Raji (cell line): ENCODE measurements around the gene TMCC3.

Experiments
- POLR2A ChIP-seq: IDR thresholded peaks from 2 replicates; pipeline ENCODE4 v1.6.1; 2011; ENCODE audit warnings: low read depth, low read length, control low read depth; ENCODE audit not compliant: insufficient read depth

TMCC3 gene

DNA sequence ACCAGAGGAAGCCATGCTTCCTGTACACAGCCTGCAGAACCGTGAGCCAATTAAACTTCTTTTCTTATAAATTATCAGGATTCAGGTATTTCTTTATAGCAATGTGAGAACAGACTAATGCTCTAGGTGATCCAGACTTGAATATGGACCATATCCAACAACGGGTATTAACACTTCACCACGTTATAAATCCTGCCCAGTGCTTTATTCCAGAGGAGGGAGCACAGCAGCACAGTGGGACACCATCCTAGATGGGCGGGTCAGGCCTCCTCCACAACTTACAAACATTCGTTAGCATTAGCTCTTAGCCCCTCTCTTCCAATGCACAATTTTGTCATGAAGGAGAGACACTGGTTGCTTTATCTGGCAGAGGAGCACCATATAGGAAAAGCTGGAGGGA, 66.0 kb downstream of the TMCC3 start:
- no peak for TF ChIP-seq POLR2A

DNA sequence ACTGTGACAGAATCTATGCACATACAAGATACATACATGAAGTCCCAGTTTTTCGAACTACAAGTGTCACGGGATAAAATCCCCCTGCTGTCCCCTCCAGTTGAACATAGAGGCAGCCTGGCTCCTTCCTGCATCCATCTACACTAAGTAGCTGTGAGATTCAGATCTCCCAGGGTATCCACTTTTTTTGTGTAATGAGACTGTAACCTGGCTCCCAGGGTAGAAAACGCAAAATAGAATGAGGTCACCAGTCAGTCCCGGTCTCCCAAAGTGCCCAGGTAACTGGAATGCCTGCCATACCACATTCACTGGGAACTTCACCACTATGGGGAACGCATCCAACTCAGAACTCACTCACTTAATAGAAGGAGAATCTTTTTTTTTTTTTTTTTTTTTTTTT, 67.8 kb downstream of the TMCC3 start:
- no peak for TF ChIP-seq POLR2A

DNA sequence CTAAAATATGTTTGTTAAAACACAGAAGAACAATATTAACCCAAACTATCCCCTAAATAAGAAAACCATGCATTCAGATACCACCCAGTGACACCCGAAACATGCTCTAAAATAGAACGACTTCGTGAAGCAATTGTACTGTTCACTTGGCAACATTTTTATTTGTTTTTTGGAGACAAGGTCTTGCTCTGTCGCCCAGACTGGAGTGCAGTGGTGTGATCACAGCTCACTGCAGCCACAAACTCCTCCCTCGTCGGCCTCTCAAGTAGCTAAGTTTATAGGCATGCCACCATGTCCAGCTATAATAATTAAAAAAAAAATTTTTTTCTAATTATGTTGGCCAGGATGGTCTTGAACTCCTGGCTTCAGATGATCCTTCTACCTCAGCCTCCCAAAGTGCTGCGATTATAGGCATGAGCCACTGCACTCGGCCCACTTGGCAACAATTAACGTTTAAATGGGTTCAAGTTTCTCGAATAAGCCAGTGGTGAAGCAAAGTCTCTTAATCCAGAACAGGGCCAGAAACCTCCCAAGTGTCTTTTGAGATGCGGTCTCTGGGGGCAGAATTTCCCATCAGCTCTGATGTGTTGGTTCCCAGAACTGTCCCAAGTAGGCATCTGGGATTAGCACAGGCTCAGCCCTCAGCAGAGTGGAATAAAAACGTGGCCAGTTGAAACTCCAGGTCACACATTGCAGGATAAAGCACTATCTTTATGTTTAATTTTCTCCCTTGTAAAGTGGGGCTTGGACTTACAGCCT, 74.5 kb downstream of the TMCC3 start:
- no peak for TF ChIP-seq POLR2A

DNA sequence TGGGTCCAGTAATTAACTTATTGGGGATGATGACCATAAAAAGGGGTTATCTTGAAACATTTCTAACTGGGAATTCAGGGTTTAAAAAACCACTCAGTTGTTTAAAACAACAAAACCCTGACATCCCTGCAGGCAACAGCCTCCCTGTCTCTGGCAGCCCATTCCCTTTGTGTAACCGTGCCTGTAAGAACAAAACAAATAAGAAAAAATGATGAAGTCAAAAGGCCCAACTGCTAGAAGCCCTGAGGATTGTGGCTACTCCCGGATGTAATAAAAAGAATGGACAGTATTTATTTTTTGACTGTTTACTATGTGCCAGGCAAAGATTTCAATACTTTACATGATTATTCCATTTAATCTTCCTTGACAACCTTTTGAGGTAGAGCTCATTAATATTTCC, 75.3 kb downstream of the TMCC3 start:
- no peak for TF ChIP-seq POLR2A

DNA sequence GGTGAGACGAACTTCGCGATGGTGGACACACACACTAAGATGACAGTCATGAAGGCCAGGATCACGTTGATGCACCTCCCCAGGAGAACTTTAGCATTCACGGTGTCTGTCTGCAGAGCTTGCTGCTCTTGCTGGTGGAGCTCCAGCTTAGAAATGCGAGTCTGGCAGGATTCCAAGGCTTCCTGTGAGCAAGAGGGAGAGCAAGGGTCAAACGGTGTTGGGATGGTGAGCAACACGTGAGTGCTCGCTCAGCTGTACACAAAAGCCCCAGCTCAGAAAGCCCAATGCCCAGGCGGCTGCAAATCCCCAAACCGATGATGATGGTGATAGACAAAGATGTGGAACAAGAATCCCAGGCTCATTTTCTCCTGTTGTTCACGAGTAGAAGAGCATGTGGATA, 78.8 kb downstream of the TMCC3 start:
- TF ChIP-seq POLR2A: no peak

DNA sequence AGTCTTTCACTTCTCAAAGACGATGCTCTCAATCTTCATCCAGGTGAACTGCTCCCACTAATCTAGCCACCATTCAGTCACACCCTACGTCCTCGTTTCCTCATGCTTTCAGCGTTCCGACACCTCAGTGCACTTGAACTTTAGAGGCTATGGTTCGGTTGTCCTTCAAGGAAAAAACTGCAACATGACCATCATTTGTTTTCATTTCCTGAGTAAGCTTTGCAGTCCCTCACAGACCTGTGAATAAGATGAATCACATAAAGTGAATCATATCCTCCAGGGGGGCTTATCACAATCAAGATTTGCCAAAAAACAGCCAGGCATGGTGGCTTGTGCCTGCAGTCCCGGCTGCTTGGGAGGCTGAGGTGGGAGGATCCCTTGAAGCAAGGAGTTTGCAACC, 80.2 kb downstream of the TMCC3 start:
- no peak for TF ChIP-seq POLR2A

DNA sequence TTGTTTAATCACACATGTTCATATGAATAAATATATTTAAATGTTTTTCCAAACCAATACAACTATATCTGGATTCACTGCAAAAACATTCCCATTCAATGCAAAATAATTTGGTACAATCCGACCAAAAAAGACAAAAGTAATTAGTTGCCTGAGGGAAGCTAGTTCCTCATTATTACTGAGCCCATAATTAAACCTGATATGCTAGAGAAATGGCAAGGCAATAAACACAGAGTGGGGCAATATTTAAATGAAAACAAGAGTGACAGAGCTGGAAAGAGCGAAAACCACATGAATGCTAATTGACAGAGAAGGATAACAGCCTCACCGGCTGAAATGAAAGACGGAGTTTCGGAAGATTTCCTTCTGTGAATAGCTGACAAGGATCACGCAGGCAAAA, 82.6 kb downstream of the TMCC3 start:
- TF ChIP-seq POLR2A: no peak

DNA sequence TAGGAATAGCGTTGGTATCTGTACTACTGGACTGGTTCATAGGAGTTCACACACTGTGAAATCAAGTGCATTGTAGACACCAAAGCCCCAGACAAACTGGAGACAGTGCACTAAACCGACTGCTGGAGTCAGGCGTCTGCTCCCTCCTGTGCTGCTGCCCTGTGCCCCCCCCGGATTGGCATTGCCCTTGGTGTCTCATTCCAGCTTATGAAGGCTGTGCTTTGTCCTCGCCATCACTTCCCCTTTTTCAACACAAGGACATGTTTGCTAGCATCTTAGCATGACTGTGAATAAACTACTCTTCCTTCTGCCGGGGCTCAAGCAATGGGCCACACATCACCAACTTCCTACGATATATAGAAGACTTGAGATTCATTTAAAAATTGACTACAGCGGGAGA, 84.0 kb downstream of the TMCC3 start:
- no peak for TF ChIP-seq POLR2A

DNA sequence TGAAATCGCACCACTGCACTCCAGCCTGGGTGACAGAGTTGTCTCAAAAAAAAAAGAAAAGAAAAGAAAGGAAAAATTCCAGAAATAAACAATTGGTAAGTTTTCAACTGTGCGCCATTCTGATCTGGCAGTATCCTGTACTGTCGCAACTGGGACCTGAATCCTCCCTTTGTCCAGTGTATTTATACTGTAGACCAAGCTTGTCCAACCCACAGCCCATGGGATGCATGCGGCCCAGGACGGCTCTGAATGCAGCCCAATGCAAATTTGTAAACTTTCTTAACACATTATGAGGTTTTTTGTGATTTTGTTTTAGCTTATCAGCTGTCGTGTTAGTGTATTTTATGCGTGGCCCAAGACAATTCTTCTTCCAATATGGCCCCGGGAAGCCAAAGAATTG, 84.7 kb downstream of the TMCC3 start:
- TF ChIP-seq POLR2A: no peak

DNA sequence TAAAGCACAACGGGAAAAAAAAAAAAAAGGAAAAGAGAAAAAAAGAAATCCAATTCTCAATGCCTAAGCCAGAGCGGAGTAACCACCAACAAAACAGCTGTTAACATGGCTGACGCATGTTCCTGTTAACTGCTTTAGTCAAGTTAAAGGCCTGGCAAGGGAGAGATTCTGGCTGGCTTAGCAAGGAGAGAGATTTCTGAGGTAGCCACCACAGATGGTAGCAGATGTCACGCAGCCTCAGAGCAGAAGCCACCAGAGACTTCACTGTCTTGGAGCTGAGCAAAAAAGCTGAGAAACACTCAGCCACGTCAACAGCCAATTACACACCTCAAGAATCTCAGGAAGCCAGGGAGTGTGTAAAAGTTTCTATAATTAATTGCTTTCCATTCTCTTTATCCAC, 87.1 kb downstream of the TMCC3 start:
- no peak for TF ChIP-seq POLR2A

DNA sequence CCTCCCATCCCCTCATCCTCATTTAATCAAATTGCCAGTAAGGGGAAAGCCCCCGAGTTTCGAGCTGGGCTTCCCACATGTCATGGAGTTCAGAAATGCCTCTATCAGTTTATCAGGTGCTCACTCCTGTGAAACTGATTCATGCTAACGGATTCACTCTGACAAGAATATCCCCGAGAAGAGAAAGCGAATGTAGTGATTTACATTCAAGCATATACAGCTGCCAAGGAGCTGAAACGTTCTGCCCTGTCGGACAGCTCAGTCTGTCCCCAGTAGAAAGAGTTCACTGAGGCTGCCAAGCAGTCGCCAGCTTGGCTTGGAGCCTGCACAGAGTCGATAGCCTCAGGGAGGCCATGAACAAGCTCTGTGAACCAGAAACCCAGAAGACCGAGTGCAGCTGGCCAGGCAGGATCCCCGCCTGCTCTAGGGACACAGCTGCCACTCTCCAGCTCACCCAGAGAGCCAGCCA, 88.4 kb downstream of the TMCC3 start:
- TF ChIP-seq POLR2A: no peak

DNA sequence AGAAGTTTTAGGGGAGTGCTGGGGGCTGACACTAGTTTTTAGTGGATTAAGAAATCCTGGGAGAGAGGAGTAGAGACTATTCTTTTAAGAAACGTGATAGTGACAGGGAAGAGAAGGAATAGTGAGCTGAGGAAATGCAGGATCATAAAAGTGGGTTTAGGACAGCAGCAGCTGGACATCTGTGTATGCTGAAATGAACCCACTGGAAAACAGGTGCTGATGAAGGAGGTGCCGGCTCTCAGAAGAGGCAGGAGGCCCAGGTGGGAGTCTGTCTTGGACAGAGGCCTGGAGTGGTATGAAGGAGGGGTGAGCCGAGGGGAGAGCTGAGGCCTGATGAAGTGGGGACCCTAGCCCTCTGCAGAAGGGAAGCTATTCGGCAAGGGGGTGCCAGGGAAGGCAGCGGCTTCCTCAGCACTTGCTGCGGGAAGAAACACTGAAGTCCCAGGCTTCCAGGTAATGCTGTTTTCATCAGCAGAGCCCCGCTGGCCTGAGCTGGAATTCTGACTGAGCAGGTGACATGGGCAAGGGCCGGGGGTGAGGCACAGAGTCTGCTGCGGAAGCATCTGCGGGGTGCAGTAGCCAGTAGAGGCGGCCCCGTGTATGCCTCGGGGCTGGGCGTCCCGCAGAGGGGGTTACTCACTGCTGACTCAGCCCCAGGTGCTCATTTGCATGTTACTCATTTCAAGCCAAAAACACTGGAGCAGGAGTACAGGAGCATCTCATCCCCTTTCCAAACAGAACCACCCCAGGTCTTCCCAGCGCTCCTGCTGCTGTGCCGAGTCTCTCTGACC, 89.7 kb downstream of the TMCC3 start:
- no peak for TF ChIP-seq POLR2A

DNA sequence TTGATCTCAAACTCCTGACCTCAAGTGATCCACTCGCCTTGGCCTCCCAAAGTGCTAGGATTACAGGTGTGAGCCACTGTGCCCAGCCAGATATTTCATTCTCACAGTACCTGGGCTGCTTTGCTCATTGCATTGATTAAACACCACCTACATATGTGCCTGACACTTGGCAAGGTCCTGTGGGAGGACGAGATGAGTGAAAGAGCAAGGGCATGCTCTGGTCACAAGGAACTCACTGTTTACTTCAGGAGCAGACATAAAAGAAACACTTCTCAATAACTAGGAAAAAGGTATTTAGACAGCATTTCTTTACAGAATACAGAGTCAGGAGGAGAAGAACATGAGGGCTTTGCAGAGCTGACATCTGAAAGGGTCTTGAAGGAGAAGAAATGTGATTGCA, 91.7 kb downstream of the TMCC3 start:
- TF ChIP-seq POLR2A: no peak

DNA sequence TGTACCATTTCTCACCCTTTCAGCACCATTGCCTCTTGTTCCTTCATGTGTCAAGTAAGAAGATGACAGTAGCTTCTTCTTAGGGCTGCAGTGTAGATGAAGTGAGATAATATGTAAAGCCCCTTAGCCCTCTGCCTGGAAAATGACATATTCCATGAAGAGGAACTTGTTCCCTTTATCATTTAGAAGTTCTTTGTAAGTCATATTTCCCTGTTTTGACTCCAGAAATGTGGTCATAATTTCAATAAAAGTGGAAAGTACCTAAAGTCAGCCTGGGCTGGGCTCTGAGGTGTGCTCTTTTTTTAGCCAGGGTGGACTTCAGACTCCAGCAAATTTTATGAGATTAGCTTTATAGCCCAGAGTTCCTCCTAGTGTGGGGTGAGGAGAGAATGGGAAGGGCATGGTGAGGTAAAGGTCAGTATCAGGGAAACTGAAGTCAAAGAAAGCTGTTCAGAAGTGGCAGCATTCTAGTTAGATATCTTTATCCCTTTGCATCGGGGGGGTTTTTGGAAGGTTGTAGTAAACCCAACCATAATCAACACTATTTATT, 92.5 kb downstream of the TMCC3 start:
- no peak for TF ChIP-seq POLR2A

DNA sequence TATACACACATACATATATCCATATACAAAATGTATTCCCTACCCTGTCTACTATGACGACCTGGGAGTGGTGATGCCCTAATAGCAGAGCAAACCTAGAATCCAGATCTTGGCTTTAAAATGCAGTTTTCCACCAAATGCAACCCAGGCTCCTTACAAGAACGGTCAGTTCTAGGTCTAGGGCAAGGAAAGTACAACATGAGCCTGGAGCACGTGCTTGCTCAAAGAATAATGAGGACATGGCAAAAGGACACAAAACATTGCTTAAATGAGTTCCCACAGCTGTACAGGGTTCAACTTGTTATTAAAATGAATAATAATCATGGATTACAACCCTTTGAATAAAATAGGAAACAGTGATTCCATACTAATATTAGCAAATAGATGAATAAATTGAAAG, 94.7 kb downstream of the TMCC3 start:
- no peak for TF ChIP-seq POLR2A

DNA sequence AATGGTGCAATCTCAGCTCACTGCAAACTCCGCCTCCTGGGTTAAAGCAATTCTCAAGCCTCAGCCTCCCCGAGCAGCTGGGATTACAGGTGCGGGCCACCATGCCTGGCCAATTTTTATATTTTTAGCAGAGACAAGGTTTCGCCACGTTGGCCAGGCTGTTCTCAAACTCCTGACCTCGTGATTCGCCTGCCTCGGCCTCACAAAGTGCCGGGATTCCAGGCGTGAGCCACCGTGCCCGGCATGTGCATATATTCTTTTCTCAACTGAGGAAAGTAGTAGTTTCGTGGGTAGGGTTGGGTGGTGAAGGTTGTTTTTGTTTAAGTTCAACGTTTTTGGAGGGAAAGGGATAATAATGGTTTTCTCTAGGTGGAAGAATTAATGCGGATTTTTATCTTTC, 96.5 kb downstream of the TMCC3 start:
- TF ChIP-seq POLR2A: no peak
